GM12878 (cell line): ENCODE measurements around the gene RPL22. TPM values are rescaled to one million over a fixed set of nuclear protein-coding genes. Genes with fewer than 3 reads are reported as not detected.

Experiments used
- CREM ChIP-seq: IDR thresholded peaks from 2 replicates; pipeline ENCODE4 v1.6.1; 2014; ENCODE audit warnings: antibody characterized with exemption, low read depth
- EP300 ChIP-seq, 2 experiments: fragments of 150-350 bp in 1 of 2; IDR thresholded peaks; 2 replicates each; pipeline ENCODE4 v1.6.1; 2011 to 2012; ENCODE audit warnings: low read depth in 2 of 2, low read length in 2 of 2, borderline replicate concordance in 1 of 2, improper control_type of control experiment in 1 of 2, inconsistent platforms in 1 of 2; ENCODE audit not compliant: control insufficient read depth in 1 of 2
- IRF5 ChIP-seq: fragments of 450-650 bp; IDR thresholded peaks from 2 replicates; pipeline ENCODE4 v1.6.1; 2017; ENCODE audit warnings: borderline replicate concordance
- KLF5 ChIP-seq: fragments of 450-650 bp; IDR thresholded peaks from 2 replicates; pipeline ENCODE4 v1.6.1; 2014; ENCODE audit warnings: mild to moderate bottlenecking; ENCODE audit not compliant: partially characterized antibody
- MAX ChIP-seq: IDR thresholded peaks from 2 replicates; pipeline ENCODE4 v1.6.1; 2012; ENCODE audit warnings: low read depth, low read length, improper control_type of control experiment
- NBN ChIP-seq: fragments of 450-650 bp; IDR thresholded peaks from 2 replicates; pipeline ENCODE4 v1.6.1; 2016
- NFYB ChIP-seq: IDR thresholded peaks from 2 replicates; pipeline ENCODE4 v1.6.1; 2011; ENCODE audit warnings: low read depth, mild to moderate bottlenecking, low read length, improper control_type of control experiment, moderate library complexity; ENCODE audit not compliant: insufficient read depth
- PAX5 ChIP-seq: IDR thresholded peaks from 2 replicates; pipeline ENCODE4 v1.6.1; 2011; ENCODE audit warnings: low read depth, low read length, borderline replicate concordance
- PRDM15 ChIP-seq: fragments of 450-650 bp; formaldehyde crosslinking; IDR thresholded peaks from 2 replicates; pipeline ENCODE4 v1.4.0; 2020; ENCODE audit warnings: mild to moderate bottlenecking, moderate library complexity
- ZNF217 ChIP-seq: fragments of 450-650 bp; IDR thresholded peaks from 2 replicates; pipeline ENCODE4 v1.6.1; 2017; ENCODE audit warnings: antibody characterized with exemption, mild to moderate bottlenecking
- polyA plus RNA-seq, 11 experiments: library from polyadenylated mRNA; depleted of rRNA in 4 of 11; unstranded in 6 of 11; stranded (reverse) in 5 of 11; fragments of >200 nt; fragmentation: Nextera tagmentation in 4 of 11; fragmentation: Illumina TruSeq in 1 of 11; extraction: Ambion mirVana in 4 of 11; extraction: Trizol in 1 of 11; gene quantifications; 1 replicate in 1 of 11; 2 replicates in 10 of 11; pipeline versions ENCODE4 v1.2.1 to v1.2.3, GENCODE V29; 2011 to 2016; ENCODE audit warnings: inconsistent platforms in 2 of 11, missing spikeins in 2 of 11, low read depth in 1 of 11
- total RNA-seq, 4 experiments: library from RNA; depleted of rRNA in 3 of 4; stranded (reverse); fragments of >200 nt in 3 of 4; fragmentation: Illumina TruSeq in 1 of 4; extraction: Trizol in 1 of 4; gene quantifications; 2 replicates each; pipeline versions ENCODE4 v1.2.1 to v1.2.3, GENCODE V29; 2013 to 2021
- TF ChIP-seq, protein P1 (sequence below): fragments of 450-650 bp; formaldehyde crosslinking; IDR thresholded peaks from 2 replicates; pipeline ENCODE4 v1.4.0; 2022; ENCODE audit warnings: mild to moderate bottlenecking, moderate library complexity

RPL22 gene
- total and polyA plus RNA-seq, 10 of the 15 experiments (the other 5 are each of a cell fraction or from before 2014, with no cell fraction given) = 191 to 560 (median 430) TPM

GRCh38 chr1:6206520-6206855, 7.1 kb upstream of the RPL22 start (continued):
- TF ChIP-seq PRDM15 (CRISPR knock-in tag) = no peak
- no peak for TF ChIP-seq CREM
- no peak for TF ChIP-seq NFYB
- no peak for TF ChIP-seq NBN
- TF ChIP-seq, protein P1, sequence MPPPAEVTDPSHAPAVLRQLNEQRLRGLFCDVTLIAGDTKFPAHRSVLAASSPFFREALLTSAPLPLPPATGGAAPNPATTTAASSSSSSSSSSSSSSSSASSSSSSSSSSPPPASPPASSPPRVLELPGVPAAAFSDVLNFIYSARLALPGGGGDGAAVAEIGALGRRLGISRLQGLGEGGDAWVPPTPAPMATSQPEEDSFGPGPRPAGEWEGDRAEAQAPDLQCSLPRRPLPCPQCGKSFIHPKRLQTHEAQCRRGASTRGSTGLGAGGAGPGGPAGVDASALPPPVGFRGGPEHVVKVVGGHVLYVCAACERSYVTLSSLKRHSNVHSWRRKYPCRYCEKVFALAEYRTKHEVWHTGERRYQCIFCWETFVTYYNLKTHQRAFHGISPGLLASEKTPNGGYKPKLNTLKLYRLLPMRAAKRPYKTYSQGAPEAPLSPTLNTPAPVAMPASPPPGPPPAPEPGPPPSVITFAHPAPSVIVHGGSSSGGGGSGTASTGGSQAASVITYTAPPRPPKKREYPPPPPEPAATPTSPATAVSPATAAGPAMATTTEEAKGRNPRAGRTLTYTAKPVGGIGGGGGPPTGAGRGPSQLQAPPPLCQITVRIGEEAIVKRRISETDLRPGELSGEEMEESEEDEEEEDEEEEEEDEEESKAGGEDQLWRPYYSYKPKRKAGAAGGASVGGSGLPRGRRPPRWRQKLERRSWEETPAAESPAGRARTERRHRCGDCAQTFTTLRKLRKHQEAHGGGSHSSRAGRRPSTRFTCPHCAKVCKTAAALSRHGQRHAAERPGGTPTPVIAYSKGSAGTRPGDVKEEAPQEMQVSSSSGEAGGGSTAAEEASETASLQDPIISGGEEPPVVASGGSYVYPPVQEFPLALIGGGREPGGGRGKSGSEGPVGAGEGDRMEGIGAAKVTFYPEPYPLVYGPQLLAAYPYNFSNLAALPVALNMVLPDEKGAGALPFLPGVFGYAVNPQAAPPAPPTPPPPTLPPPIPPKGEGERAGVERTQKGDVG (CRISPR knock-in tag) = no peak
- TF ChIP-seq ZNF217 = no peak
- TF ChIP-seq PAX5 = no peak
- no peak for TF ChIP-seq KLF5
- no peak for TF ChIP-seq EP300 (IDR thresholded peaks at IDR 0.05; ENCODE audit: borderline replicate concordance in 1 of 2, control insufficient read depth in 1 of 2, low read depth in 2 of 2, low read length in 2 of 2)
- TF ChIP-seq IRF5 = no peak
- no peak for TF ChIP-seq MAX
